IMR-90 (cell line): ENCODE results near the gene DZIP1L. TPM values are rescaled to one million over a fixed set of nuclear protein-coding genes. Genes with fewer than 3 reads are reported as not detected.

Source experiments
- ATAC-seq: fragments of 200-7000 bp; cut with Tn5 transposase; 2 replicates; pipeline ENCODE4 v1.9.1; 2020; ENCODE audit warnings: low read depth, mild to moderate bottlenecking, moderate library complexity
- BruUV-seq: library from RNA; stranded (reverse); fragments of 400-500 nt; replicated peaks from 2 replicates; lab custom pipeline; 2021; lab: Mats Ljungman, UMichigan
- CTCF ChIA-PET: fragments of 300-600 bp; formaldehyde crosslinking; extraction: SDS; loops from one replicate; lab custom pipeline; 2021; ENCODE audit warnings: antibody characterized with exemption; lab: Yijun Ruan, JAX
- POLR2A ChIA-PET: fragments of 300-600 bp; sonication (Branson Sonifier 250); formaldehyde crosslinking; loops from one replicate; lab custom pipeline; 2022; ENCODE audit warnings: antibody characterized with exemption; ENCODE audit not compliant: unreplicated experiment; lab: Charles Lee
- DNase-seq: peaks from one replicate; pipeline ENCODE4 v3.0.0; 2013
- H2AFZ ChIP-seq: replicated peaks from 2 replicates; pipeline ENCODE3; 2013; ENCODE audit warnings: low read length, mild to moderate bottlenecking; ENCODE audit not compliant: poor library complexity
- H2AK5ac ChIP-seq: 2 replicates; pipeline ENCODE4 v1.6.1; 2013; ENCODE audit warnings: low read depth, low read length, inconsistent platforms
- H2AK9ac ChIP-seq: replicated peaks from 2 replicates; pipeline ENCODE3; 2013; ENCODE audit warnings: mild to moderate bottlenecking, low read depth, low read length, moderate library complexity; ENCODE audit not compliant: poor library complexity
- H2BK120ac ChIP-seq: 2 replicates; pipeline ENCODE4 v1.6.1; 2013; ENCODE audit warnings: low read depth, low read length, inconsistent platforms
- H2BK15ac ChIP-seq: 3 replicates; pipeline ENCODE4 v1.6.1; 2013; ENCODE audit warnings: low read depth, low read length, inconsistent platforms
- H2BK20ac ChIP-seq: 2 replicates; pipeline ENCODE4 v1.6.1; 2013; ENCODE audit warnings: low read depth, mild to moderate bottlenecking, inconsistent platforms, low read length, moderate library complexity
- H2BK5ac ChIP-seq: 2 replicates; pipeline ENCODE4 v1.6.1; 2013; ENCODE audit warnings: mild to moderate bottlenecking, low read depth, low read length, inconsistent platforms; ENCODE audit not compliant: poor library complexity, severe bottlenecking
- H3K14ac ChIP-seq: replicated peaks from 2 replicates; pipeline ENCODE4 v1.6.1; 2013; ENCODE audit warnings: low read depth, low read length, inconsistent platforms
- H3K18ac ChIP-seq: 2 replicates; pipeline ENCODE4 v1.6.1; 2013; ENCODE audit warnings: low read depth, low read length, control low read depth
- H3K23ac ChIP-seq: 2 replicates; pipeline ENCODE4 v1.6.1; 2013; ENCODE audit warnings: low read depth, low read length, inconsistent platforms
- H3K27ac ChIP-seq: 2 replicates; pipeline ENCODE4 v1.5.1; 2013; ENCODE audit warnings: mild to moderate bottlenecking, control low read depth, low read length; ENCODE audit not compliant: insufficient read depth
- H3K27me3 ChIP-seq: 2 replicates; pipeline ENCODE4 v1.6.1; 2013; ENCODE audit warnings: low read length; ENCODE audit not compliant: control insufficient read depth, insufficient read depth
- H3K36me3 ChIP-seq: 2 replicates; pipeline ENCODE4 v1.6.1; 2013; ENCODE audit warnings: low read length, mixed read lengths; ENCODE audit not compliant: control insufficient read depth, insufficient read depth
- H3K4ac ChIP-seq: 2 replicates; pipeline ENCODE4 v1.6.1; 2013; ENCODE audit warnings: low read depth, low read length, inconsistent platforms
- H3K4me1 ChIP-seq: 2 replicates; pipeline ENCODE4 v1.6.1; 2013; ENCODE audit warnings: low read length, mixed read lengths; ENCODE audit not compliant: control insufficient read depth, insufficient read depth
- H3K4me2 ChIP-seq: 2 replicates; pipeline ENCODE4 v1.6.1; 2013; ENCODE audit warnings: low read depth, mild to moderate bottlenecking, control low read depth, low read length, moderate library complexity
- H3K4me3 ChIP-seq: 2 replicates; pipeline ENCODE4 v1.5.1; 2013; ENCODE audit warnings: low read depth, mild to moderate bottlenecking, control low read depth, low read length, moderate library complexity; ENCODE audit not compliant: insufficient read depth
- H3K56ac ChIP-seq: 2 replicates; pipeline ENCODE4 v1.6.1; 2013; ENCODE audit warnings: low read length, inconsistent platforms; ENCODE audit not compliant: insufficient read depth; ENCODE audit errors: extremely low read depth
- H3K79me1 ChIP-seq, 2 experiments: 2 replicates each; pipeline ENCODE4 v1.6.1; 2013; ENCODE audit warnings: low read length in 2 of 2, inconsistent platforms in 1 of 2, low read depth in 1 of 2
- H3K9ac ChIP-seq: 2 replicates; pipeline ENCODE4 v1.6.1; 2013; ENCODE audit warnings: low read depth, low read length, control low read depth
- H3K9me1 ChIP-seq: 2 replicates; pipeline ENCODE4 v1.6.1; 2013; ENCODE audit warnings: low read length, inconsistent platforms; ENCODE audit not compliant: insufficient read depth
- H3K9me3 ChIP-seq: 2 replicates; pipeline ENCODE4 v1.6.1; 2013; ENCODE audit warnings: low read length; ENCODE audit not compliant: control insufficient read depth, insufficient read depth
- H4K20me1 ChIP-seq: 2 replicates; pipeline ENCODE4 v1.6.1; 2013; ENCODE audit warnings: low read length, inconsistent platforms; ENCODE audit not compliant: insufficient read depth
- H4K5ac ChIP-seq: 2 replicates; pipeline ENCODE4 v1.6.1; 2013; ENCODE audit warnings: mild to moderate bottlenecking, low read depth, low read length, control low read depth
- H4K8ac ChIP-seq, 2 experiments: 2 replicates each; pipeline ENCODE4 v1.6.1; 2013; ENCODE audit warnings: low read depth in 2 of 2, low read length in 2 of 2, control low read depth in 1 of 2, inconsistent platforms in 1 of 2
- H4K91ac ChIP-seq: 2 replicates; pipeline ENCODE4 v1.6.1; 2013; ENCODE audit warnings: low read depth, low read length, inconsistent platforms; ENCODE audit not compliant: insufficient read depth
- BHLHE40 ChIP-seq: fragments of 150-350 bp; IDR thresholded peaks from 2 replicates; pipeline ENCODE4 v1.6.1; 2016; ENCODE audit warnings: mild to moderate bottlenecking, low read depth, low read length
- CEBPB ChIP-seq: IDR thresholded peaks from 2 replicates; pipeline ENCODE4 v1.6.1; 2012; ENCODE audit warnings: low read depth, low read length, improper control_type of control experiment
- CHD1 ChIP-seq: IDR thresholded peaks from 2 replicates; pipeline ENCODE4 v1.6.1; 2012; ENCODE audit warnings: low read depth, low read length, improper control_type of control experiment
- ELK1 ChIP-seq: fragments of 150-350 bp; IDR thresholded peaks from 2 replicates; pipeline ENCODE4 v1.6.1; 2016; ENCODE audit warnings: low read depth, mild to moderate bottlenecking, low read length, moderate library complexity, borderline replicate concordance
- FOS ChIP-seq: fragments of 150-350 bp; IDR thresholded peaks from 2 replicates; pipeline ENCODE4 v1.6.1; 2016; ENCODE audit warnings: low read depth, low read length
- MAFK ChIP-seq: IDR thresholded peaks from 2 replicates; pipeline ENCODE4 v1.6.1; 2012; ENCODE audit warnings: low read depth, low read length, improper control_type of control experiment
- MAZ ChIP-seq: IDR thresholded peaks from 2 replicates; pipeline ENCODE4 v1.6.1; 2012; ENCODE audit warnings: low read depth, mild to moderate bottlenecking, low read length, improper control_type of control experiment, moderate library complexity, borderline replicate concordance
- MXI1 ChIP-seq: IDR thresholded peaks from 2 replicates; pipeline ENCODE4 v1.6.1; 2012; ENCODE audit warnings: low read depth, mild to moderate bottlenecking, low read length, moderate library complexity, borderline replicate concordance
- NFE2L2 ChIP-seq: fragments of 150-350 bp; IDR thresholded peaks from 2 replicates; pipeline ENCODE4 v1.6.1; 2016; ENCODE audit warnings: low read depth, mild to moderate bottlenecking, low read length
- POLR2A ChIP-seq: IDR thresholded peaks from 2 replicates; pipeline ENCODE4 v1.6.1; 2012; ENCODE audit warnings: mild to moderate bottlenecking, low read depth, low read length
- RAD21 ChIP-seq: IDR thresholded peaks from 2 replicates; pipeline ENCODE4 v1.6.1; 2012; ENCODE audit warnings: low read length, improper control_type of control experiment
- RCOR1 ChIP-seq: IDR thresholded peaks from 2 replicates; pipeline ENCODE4 v1.6.1; 2012; ENCODE audit warnings: mild to moderate bottlenecking, low read length, improper control_type of control experiment; ENCODE audit not compliant: insufficient replicate concordance
- RFX5 ChIP-seq: IDR thresholded peaks from 2 replicates; pipeline ENCODE4 v1.8.0; 2012; ENCODE audit warnings: low read depth, mild to moderate bottlenecking, low read length, moderate library complexity
- SMC3 ChIP-seq: fragments of 150-350 bp; IDR thresholded peaks from 2 replicates; pipeline ENCODE4 v1.6.1; 2016; ENCODE audit warnings: low read depth, mild to moderate bottlenecking, antibody characterized with exemption, low read length, moderate library complexity
- USF2 ChIP-seq: fragments of 150-350 bp; IDR thresholded peaks from 2 replicates; pipeline ENCODE4 v1.6.1; 2017; ENCODE audit warnings: mild to moderate bottlenecking, antibody characterized with exemption, low read length, low read depth
- WGBS, 2 experiments: methylation state at CpG; one replicate each; pipeline versions ENCODE4 v1.1.5 to v1.1.7; 2013; ENCODE audit warnings: missing lambda C conversion rate in 2 of 2; ENCODE audit not compliant: insufficient read length in 1 of 2; ENCODE audit errors: extremely low coverage in 2 of 2; 5-methylcytosine and 5-hydroxymethylcytosine counted together
- dilution Hi-C: fragments of 300-500 bp; cut with HindIII; formaldehyde crosslinking; loops from one replicate; pipeline ENCODE4 v1.14.3; 2018; ENCODE audit warnings: low sequenced_read_pairs; ENCODE audit not compliant: unreplicated experiment
- in situ Hi-C: fragments of 300-500 bp; cut with MboI; formaldehyde crosslinking; loops from 3 replicates; pipeline ENCODE4 v1.14.3; 2019; ENCODE audit warnings: low sequenced_read_pairs, inconsistent platforms, mixed read lengths
- intact Hi-C: fragments of 100-400 bp; cut with micrococcal nuclease; formaldehyde crosslinking; loops from 2 replicates; pipeline ENCODE4 v1.10.0; 2022
- polyA plus RNA-seq, 3 experiments: library from polyadenylated mRNA; depleted of rRNA; stranded (reverse); fragments of >200 nt; gene quantifications; 2 replicates each; pipeline ENCODE4 v1.2.3, GENCODE V29; 2012; ENCODE audit warnings: low replicate concordance in 1 of 3
- total RNA-seq: library from RNA; depleted of rRNA; stranded (reverse); fragments of >200 nt; gene quantifications from 2 replicates; pipeline ENCODE4 v1.2.3, GENCODE V29; 2012

Gene DZIP1L
- total and polyA plus RNA-seq, 2 of the 4 experiments (the other 2 are of a cell fraction), result 12.9 to 14.7 TPM

- ATAC-seq (no peak), DNase-seq (no peak)
- Histone ChIP-seq H3K27me3 (no peaks in the 10 kb centered on the region), H3K14ac (no peak overlapping the region), H3K79me1 (peaks cover 2 to 8% of the 10 kb centered on the region in 2 experiments; a peak in 3 of 4 replicates), H3K56ac (no peak overlapping the region), H3K9ac (no peak overlapping the region), H3K4me1 (peaks cover 6% of the 10 kb centered on the region), H2BK120ac (no peak overlapping the region), H3K23ac (no peak overlapping the region), H4K8ac (no peak overlapping the region), H4K91ac (no peak overlapping the region), H2AK5ac (no peak overlapping the region), H3K27ac (no peak overlapping the region), H3K9me3 (no peaks in the 10 kb centered on the region), H4K20me1 (no peaks in the 10 kb centered on the region), H3K18ac (no peak overlapping the region), H2AFZ (no peak overlapping the region), H2BK20ac (no peak overlapping the region), H3K4me3 (no peak overlapping the region), H2BK15ac (no peak overlapping the region), H3K36me3 (no peaks in the 10 kb centered on the region; the same call in 1 of the 2 replicates), H2BK5ac (no peak overlapping the region), H3K4ac (no peak overlapping the region), H3K4me2 (no peak overlapping the region), H3K9me1 (0 out of 2 replicates have a peak, but pooled peaks cover 5% of the 10 kb centered on the region), H2AK9ac (no peak overlapping the region), H4K5ac (no peak overlapping the region)
- intact Hi-C loops (no loop called here), in situ Hi-C loops (no loop called here), dilution Hi-C loops (no loop called here)
- no CpG with 5 or more reads among the region's 4 CpGs for WGBS, 2 experiments
- no TSS peak for BruUV-seq
- TF ChIP-seq USF2 (no peak), CHD1 (no peak), MAFK (no peak), NFE2L2 (no peak), SMC3 (no peak), CEBPB (no peak), POLR2A (no peak), MAZ (no peak), BHLHE40 (no peak), RAD21 (no peak), FOS (no peak), ELK1 (no peak), MXI1 (no peak), RCOR1 (no peak), RFX5 (no peak)
- ChIA-PET POLR2A (no interaction called here), CTCF (interaction anchor here (1.1 to 1.7 kb wide), 4 partner anchors 11 to 16 kb away, joined by 3 to 7 read pairs (median 4); no protein-coding TSS in a partner anchor)
Measured at GRCh38 chr3:138038725-138039462, 76.5 kb downstream of the DZIP1L start.
